Endothelial cell of umbilical vein (primary cell): ENCODE data around the gene KRT84. TPM values are rescaled to one million over a fixed set of nuclear protein-coding genes. Genes with fewer than 3 reads are reported as not detected.

Experiments
- BruUV-seq: library from RNA; stranded (reverse); fragments of 400-500 nt; replicated peaks from 2 replicates; lab custom pipeline; 2021; lab: Mats Ljungman, UMichigan
- CTCF ChIA-PET: fragments of 300-600, 350-600 bp; sonication (Branson Sonifier 250); formaldehyde crosslinking; loops from one replicate; lab custom pipeline; 2021; ENCODE audit warnings: antibody characterized with exemption, inconsistent platforms; lab: Charles Lee
- POLR2A ChIA-PET: fragments of 300-600, 350-600 bp; sonication (Branson Sonifier 250); formaldehyde crosslinking; loops from one replicate; lab custom pipeline; 2021; ENCODE audit warnings: antibody characterized with exemption, inconsistent platforms; lab: Charles Lee
- DNase-seq: peaks from one replicate; pipeline ENCODE4 v3.0.0-alpha.2; 2011; ENCODE audit warnings: low read depth, low spot score
- FAIRE-seq: peaks from 2 replicates; lab custom pipeline; 2011; peaks lifted over from hg19 to GRCh38; lab: Jason Lieb, UNC
- H2AFZ ChIP-seq: 2 replicates; pipeline ENCODE4 v1.6.0; 2012; ENCODE audit warnings: low read depth, low read length, control low read depth, inconsistent platforms
- H3K27ac ChIP-seq: 2 replicates; pipeline ENCODE4 v1.5.1; 2011; ENCODE audit warnings: low read depth, mild to moderate bottlenecking, control low read depth, low read length, moderate library complexity; ENCODE audit not compliant: insufficient read depth
- H3K27me3 ChIP-seq, 2 experiments: 2 replicates each; pipeline versions ENCODE4 v1.6.0 to v1.6.1; 2011; ENCODE audit warnings: low read length in 2 of 2, mixed read lengths in 1 of 2; ENCODE audit not compliant: control insufficient read depth in 2 of 2, insufficient read depth in 2 of 2
- H3K36me3 ChIP-seq, 2 experiments: 2 replicates in 1 of 2; 3 replicates in 1 of 2; pipeline ENCODE4 v1.5.1; 2011; ENCODE audit warnings: low read length in 2 of 2, mild to moderate bottlenecking in 1 of 2, moderate library complexity in 1 of 2; ENCODE audit not compliant: control insufficient read depth in 2 of 2, insufficient read depth in 2 of 2; ENCODE audit errors: extremely low read depth in 1 of 2
- H3K4me1 ChIP-seq: 3 replicates; pipeline ENCODE4 v1.5.1; 2011; ENCODE audit warnings: mild to moderate bottlenecking, low read length; ENCODE audit not compliant: control insufficient read depth, insufficient read depth; ENCODE audit errors: extremely low read depth
- H3K4me2 ChIP-seq: 2 replicates; pipeline ENCODE4 v1.6.1; 2011; ENCODE audit warnings: low read length, control low read depth, mixed read lengths; ENCODE audit not compliant: insufficient read depth
- H3K4me3 ChIP-seq, 3 experiments: fragments of 200-600 bp in 1 of 3; sonication (generic), shearing (Covaris generic) in 1 of 3; replicated peaks in 1 of 3; 2 replicates each; pipeline ENCODE4 v1.5.1; 2011 to 2016; ENCODE audit warnings: control low read depth in 3 of 3, low read length in 3 of 3, mild to moderate bottlenecking in 2 of 3, inconsistent platforms in 1 of 3, low read depth in 1 of 3, moderate library complexity in 1 of 3; ENCODE audit not compliant: insufficient read depth in 1 of 3
- H3K79me2 ChIP-seq: 2 replicates; pipeline ENCODE4 v1.6.0; 2012; ENCODE audit warnings: low read length, inconsistent platforms; ENCODE audit not compliant: control insufficient read depth, insufficient read depth
- H3K9ac ChIP-seq: replicated peaks from 2 replicates; pipeline ENCODE3; 2011; ENCODE audit warnings: low read length, control low read depth; ENCODE audit not compliant: insufficient read depth; ENCODE audit errors: extremely low read depth
- H3K9me1 ChIP-seq: replicated peaks from 3 replicates; pipeline ENCODE4 v1.6.0; 2011; ENCODE audit warnings: mild to moderate bottlenecking, low read length; ENCODE audit not compliant: control insufficient read depth, insufficient read depth; ENCODE audit errors: extremely low read depth
- H3K9me3 ChIP-seq: replicated peaks from 2 replicates; pipeline ENCODE4 v1.5.1; 2012; ENCODE audit warnings: low read length, inconsistent platforms; ENCODE audit not compliant: control insufficient read depth, insufficient read depth
- H4K20me1 ChIP-seq: replicated peaks from 2 replicates; pipeline ENCODE3; 2011; ENCODE audit warnings: mild to moderate bottlenecking, low read length; ENCODE audit not compliant: control insufficient read depth, insufficient read depth; ENCODE audit errors: extremely low read depth
- CTCF ChIP-seq, 2 donors: IDR thresholded peaks; 1 replicate in 1 of 2; 2 replicates in 1 of 2; pipeline ENCODE4 v1.5.1; 2011; ENCODE audit warnings: low read length in 2 of 2, mild to moderate bottlenecking in 2 of 2, moderate library complexity in 2 of 2, control low read depth in 1 of 2, inconsistent platforms in 1 of 2, low read depth in 1 of 2; ENCODE audit not compliant: insufficient read depth in 1 of 2; ENCODE audit errors: extremely low read depth in 1 of 2
- EZH2 ChIP-seq: IDR thresholded peaks from 2 replicates; pipeline ENCODE4 v1.6.1; 2012; ENCODE audit warnings: borderline replicate concordance, low read depth, mild to moderate bottlenecking, moderate library complexity, low read length, inconsistent platforms; ENCODE audit not compliant: severe bottlenecking
- FOS ChIP-seq: IDR thresholded peaks from 2 replicates; pipeline ENCODE4 v1.6.1; 2011; ENCODE audit warnings: mild to moderate bottlenecking, low read length, moderate library complexity, borderline replicate concordance; ENCODE audit not compliant: insufficient read depth
- GATA2 ChIP-seq: IDR thresholded peaks from 2 replicates; pipeline ENCODE4 v1.7.0; 2011; ENCODE audit warnings: low read depth, mild to moderate bottlenecking, moderate library complexity, mixed read lengths, low read length; ENCODE audit not compliant: insufficient read length, insufficient read depth
- JUN ChIP-seq: IDR thresholded peaks from 2 replicates; pipeline ENCODE4 v1.6.1; 2011; ENCODE audit warnings: borderline replicate concordance, low read depth; ENCODE audit not compliant: insufficient read length, insufficient read depth
- MAX ChIP-seq: IDR thresholded peaks from 2 replicates; pipeline ENCODE4 v1.6.1; 2011; ENCODE audit not compliant: insufficient read depth, insufficient read length
- MYC ChIP-seq: IDR thresholded peaks from one replicate; pipeline ENCODE4 v1.6.1; 2011; ENCODE audit warnings: mild to moderate bottlenecking, low read depth, low read length
- POLR2A ChIP-seq: IDR thresholded peaks from 2 replicates; pipeline ENCODE4 v1.6.1; 2012; ENCODE audit warnings: low read depth, mild to moderate bottlenecking, control low read depth, low read length
- POLR2AphosphoS5 ChIP-seq: IDR thresholded peaks from 2 replicates; pipeline ENCODE4 v1.6.1; 2012; ENCODE audit warnings: low read depth, mild to moderate bottlenecking, control low read depth, low read length, moderate library complexity; ENCODE audit not compliant: insufficient read depth
- dilution Hi-C: fragments of 300-500 bp; cut with MboI; formaldehyde crosslinking; loops from one replicate; pipeline ENCODE4 v1.15.0; 2019; ENCODE audit warnings: low sequenced_read_pairs; ENCODE audit not compliant: extremely low pct_ligation_motif_present
- intact Hi-C: fragments of 100-400 bp; cut with micrococcal nuclease; formaldehyde crosslinking; loops from one replicate; pipeline ENCODE4 v1.10.0; 2022
- polyA plus RNA-seq, 4 experiments: library from polyadenylated mRNA; depleted of rRNA in 3 of 4; stranded (reverse) in 3 of 4; unstranded in 1 of 4; fragments of >200 nt; gene quantifications; 2 replicates each; pipeline versions ENCODE4 v1.2.1 to v1.2.3, GENCODE V29; 2011 to 2012; ENCODE audit warnings: missing spikeins in 1 of 4
- total RNA-seq: library from RNA; stranded (reverse); gene quantifications from 2 replicates; pipeline ENCODE4 v1.2.3, GENCODE V29; 2021

The KRT84 gene
- total and polyA plus RNA-seq, 2 donors (not counting 3 experiments of a cell fraction or from before 2014, with no cell fraction given): not detected

GRCh38 chr12:52342781-52343490, 42.5 kb downstream of the KRT84 start:
- DNase-seq (no peak), FAIRE-seq (no peak)
- ChIA-PET POLR2A (no interaction called here), CTCF (no interaction called here)
- H3K27me3 ChIP-seq: peaks cover 7 to 13% of the 10 kb centered on the region in 2 experiments
- intact Hi-C loops (no loop called here), dilution Hi-C loops (no loop called here)
- H3K9me3 ChIP-seq: no peaks in the 10 kb centered on the region
- no peaks in the 10 kb centered on the region for H3K36me3 ChIP-seq
- TF ChIP-seq POLR2A: no peak
- no peak for TF ChIP-seq FOS
- TF ChIP-seq MYC: no peak
- no peak for TF ChIP-seq JUN
- no peak for TF ChIP-seq EZH2
- no peak for TF ChIP-seq MAX
- TF ChIP-seq CTCF (IDR thresholded peaks at IDR 0.05; ENCODE audit: extremely low read depth in 1 of 2, insufficient read depth in 1 of 2, low read depth in 1 of 2, low read length in 2 of 2): no peak
- no peak for TF ChIP-seq POLR2AphosphoS5
- TF ChIP-seq GATA2: no peak
- no peaks in the 10 kb centered on the region for H4K20me1 ChIP-seq
- no peak overlapping the region for H2AFZ ChIP-seq
- H3K9me1 ChIP-seq: no peaks in the 10 kb centered on the region
- H3K27ac ChIP-seq: no peak overlapping the region
- no peaks in the 10 kb centered on the region for H3K79me2 ChIP-seq
- H3K4me1 ChIP-seq: no peaks in the 10 kb centered on the region
- H3K4me2 ChIP-seq: no peak overlapping the region
- no peak overlapping the region for H3K9ac ChIP-seq
- BruUV-seq: no TSS peak
- no peak overlapping the region for H3K4me3 ChIP-seq
